AML-193 (cell line): ENCODE measurements around the gene ABCG2.

ENCODE experiments used
- DNase-seq, 2 experiments: peaks; one replicate each; lab custom pipeline; 2025; lab: John Stamatoyannopoulos, UW

Gene ABCG2

DNA sequence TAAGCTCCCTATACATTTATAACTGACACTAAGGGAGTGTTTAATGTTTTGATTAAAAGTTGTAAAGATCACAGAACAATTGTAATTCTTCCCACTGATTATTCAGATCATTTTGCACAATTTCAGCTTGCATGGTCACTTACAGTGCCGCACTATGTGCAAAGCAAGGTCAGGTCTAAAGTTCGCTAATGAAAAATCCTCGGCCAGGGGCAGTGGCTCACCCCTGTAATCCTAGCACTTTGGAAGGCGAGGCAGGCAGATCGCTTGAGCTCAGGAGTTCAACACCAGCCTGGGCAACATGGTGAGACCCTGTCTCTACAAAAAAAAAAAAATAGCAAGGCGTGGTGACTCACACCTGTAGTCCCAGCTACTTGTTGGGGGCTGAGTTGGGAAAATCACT lies 94.0 kb downstream of the ABCG2 start:
- no peak for DNase-seq

- no peak for DNase-seq
These were observed 94.7 kb downstream of the ABCG2 start for GRCh38 chr4:88063634-88064296.

GRCh38 chr4:88062843-88063242 lies 95.6 kb downstream of the ABCG2 start:
- no peak for DNase-seq

- no peak for DNase-seq
These were observed 96.1 kb downstream of the ABCG2 start for GRCh38 chr4:88062311-88062710.

- no peak for DNase-seq
These were observed 98.0 kb downstream of the ABCG2 start for GRCh38 chr4:88060431-88060830.

GRCh38 chr4:88059766-88060165 lies 98.7 kb downstream of the ABCG2 start:
- DNase-seq = no peak

- no peak for DNase-seq
These were observed 100.1 kb downstream of the ABCG2 start for GRCh38 chr4:88058295-88058694.

- DNase-seq = peak; percentile 42 to 51
These were observed 103.5 kb downstream of the ABCG2 start for GRCh38 chr4:88054901-88055300.

DNA sequence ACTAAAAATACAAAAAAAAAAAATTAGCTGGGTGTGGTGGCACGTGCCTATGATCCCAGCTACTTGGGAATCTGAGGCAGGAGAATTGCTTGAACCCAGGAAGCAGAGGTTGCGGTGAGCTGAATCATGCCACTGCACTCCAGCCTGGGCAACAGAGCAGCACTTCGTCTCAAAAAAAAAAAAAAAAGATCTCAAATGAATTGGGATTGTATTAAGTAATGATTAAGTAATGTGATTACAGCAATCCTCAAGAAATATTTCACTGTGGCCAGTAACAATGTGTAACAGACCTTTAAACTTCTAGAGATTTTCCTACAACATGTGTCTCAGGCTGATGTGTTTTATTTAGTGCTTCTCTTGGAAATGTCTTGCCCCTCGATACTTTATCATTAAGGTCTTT lies 104.2 kb downstream of the ABCG2 start:
- DNase-seq = no peak

GRCh38 chr4:88045021-88045420 lies 113.4 kb downstream of the ABCG2 start:
- DNase-seq = peak; percentile 21 to 48

GRCh38 chr4:88043586-88044340 lies 114.7 kb downstream of the ABCG2 start:
- DNase-seq = no peak

- no peak for DNase-seq
These were observed 115.4 kb downstream of the ABCG2 start for GRCh38 chr4:88043001-88043400.

- DNase-seq = no peak
These were observed 116.8 kb downstream of the ABCG2 start for GRCh38 chr4:88041626-88042025.

- DNase-seq = no peak
These were observed 117.7 kb downstream of the ABCG2 start for GRCh38 chr4:88040707-88041106.
